HFFc6 (cell line): ENCODE data around the gene SETBP1. TPM values are rescaled to one million over a fixed set of nuclear protein-coding genes. Genes with fewer than 3 reads are reported as not detected.
A peak's percentile ranks its signal among the peaks of the same experiment; 100 is the strongest.

ENCODE experiments used
- DNase-seq: peaks from one replicate; pipeline ENCODE4 v3.0.0-alpha.2; 2018
- H3K27ac Mint-ChIP-seq: 2 replicates; pipeline ENCODE4 v1.8.0; 2020; ENCODE audit warnings: mild to moderate bottlenecking, mixed read lengths
- H3K27me3 Mint-ChIP-seq: 2 replicates; pipeline ENCODE4 v1.8.0; 2021; ENCODE audit warnings: mild to moderate bottlenecking, moderate library complexity, mixed read lengths; ENCODE audit not compliant: insufficient read depth
- H3K36me3 Mint-ChIP-seq: 2 replicates; pipeline ENCODE4 v1.8.0; 2021; ENCODE audit warnings: low read depth, mixed read lengths
- H3K4me1 Mint-ChIP-seq: 2 replicates; pipeline ENCODE4 v1.8.0; 2020; ENCODE audit warnings: low read depth, mixed read lengths
- H3K4me3 Mint-ChIP-seq: 2 replicates; pipeline ENCODE4 v1.8.0; 2020; ENCODE audit warnings: mild to moderate bottlenecking, moderate library complexity, mixed read lengths
- H3K9me3 Mint-ChIP-seq: 2 replicates; pipeline ENCODE4 v1.8.0; 2020; ENCODE audit warnings: mild to moderate bottlenecking, mixed read lengths
- total RNA-seq, 6 experiments: library from RNA; stranded (reverse); fragmentation: NEBNext Ultra II Directional; extraction: Animal tissue kit (Norgen Biotek cat#: 25700); gene quantifications; 2 replicates in 1 of 6; 3 replicates in 5 of 6; pipeline ENCODE4 v1.2.3, GENCODE V29; 2021
- TF ChIP-seq, protein P1 (sequence below): fragments of 200-600 bp; sonication (generic); IDR thresholded peaks from 2 replicates; pipeline ENCODE4 v1.5.0; 2021; ENCODE audit warnings: antibody characterized with exemption, mild to moderate bottlenecking

The SETBP1 gene
- total RNA-seq, 6 experiments from 2014 or later: 0.03 to 0.40 (median 0.09) TPM

- no peak for DNase-seq
- H3K9me3 Mint-ChIP-seq: no peaks in the 10 kb centered on the region
- H3K36me3 Mint-ChIP-seq: no peaks in the 10 kb centered on the region
- no peak overlapping the region for H3K27ac Mint-ChIP-seq
- no peak overlapping the region for H3K4me3 Mint-ChIP-seq
- TF ChIP-seq, protein P1, sequence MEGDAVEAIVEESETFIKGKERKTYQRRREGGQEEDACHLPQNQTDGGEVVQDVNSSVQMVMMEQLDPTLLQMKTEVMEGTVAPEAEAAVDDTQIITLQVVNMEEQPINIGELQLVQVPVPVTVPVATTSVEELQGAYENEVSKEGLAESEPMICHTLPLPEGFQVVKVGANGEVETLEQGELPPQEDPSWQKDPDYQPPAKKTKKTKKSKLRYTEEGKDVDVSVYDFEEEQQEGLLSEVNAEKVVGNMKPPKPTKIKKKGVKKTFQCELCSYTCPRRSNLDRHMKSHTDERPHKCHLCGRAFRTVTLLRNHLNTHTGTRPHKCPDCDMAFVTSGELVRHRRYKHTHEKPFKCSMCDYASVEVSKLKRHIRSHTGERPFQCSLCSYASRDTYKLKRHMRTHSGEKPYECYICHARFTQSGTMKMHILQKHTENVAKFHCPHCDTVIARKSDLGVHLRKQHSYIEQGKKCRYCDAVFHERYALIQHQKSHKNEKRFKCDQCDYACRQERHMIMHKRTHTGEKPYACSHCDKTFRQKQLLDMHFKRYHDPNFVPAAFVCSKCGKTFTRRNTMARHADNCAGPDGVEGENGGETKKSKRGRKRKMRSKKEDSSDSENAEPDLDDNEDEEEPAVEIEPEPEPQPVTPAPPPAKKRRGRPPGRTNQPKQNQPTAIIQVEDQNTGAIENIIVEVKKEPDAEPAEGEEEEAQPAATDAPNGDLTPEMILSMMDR: no peak
- H3K27me3 Mint-ChIP-seq: peaks cover 6% of the 10 kb centered on the region
- H3K4me1 Mint-ChIP-seq: peaks cover 3% of the 10 kb centered on the region; the same call in 1 of the 2 replicates
These were observed 17.8 kb downstream of the SETBP1 start for GRCh38 chr18:44698518-44698917.

DNA sequence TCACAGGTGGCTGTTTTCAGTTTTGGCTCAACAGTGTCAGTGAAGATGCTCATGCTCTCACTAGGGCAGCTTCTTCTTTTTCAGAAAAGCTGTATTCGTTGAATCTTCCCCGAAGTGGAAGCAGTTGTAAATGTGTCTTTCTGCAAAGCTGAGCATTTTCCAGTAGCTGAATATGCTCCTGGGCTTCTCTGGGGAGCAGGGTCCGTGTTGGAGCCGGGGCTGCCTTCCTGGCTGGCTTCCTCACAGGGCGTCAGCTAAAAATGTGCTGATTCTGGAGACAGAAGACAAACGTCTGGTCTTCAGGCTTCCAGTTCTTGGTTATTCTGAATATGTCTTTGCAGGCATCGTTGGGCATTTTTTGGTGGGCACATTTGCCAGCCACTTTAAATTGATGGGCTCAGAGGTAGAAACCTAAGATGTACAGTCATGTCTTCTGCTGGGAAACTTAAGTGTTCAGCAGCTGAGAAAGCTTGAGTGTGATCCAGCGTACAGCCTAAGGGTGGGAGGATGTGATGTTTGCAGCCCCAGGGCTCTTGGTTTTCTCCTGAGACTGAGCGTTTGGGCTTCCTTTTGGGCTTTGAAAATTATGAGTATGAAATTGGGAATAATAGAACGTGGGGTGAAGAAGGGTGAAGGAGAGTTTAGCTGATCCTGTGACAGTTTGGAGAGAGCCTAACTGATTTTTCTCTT, 19.0 kb downstream of the SETBP1 start:
- Mint-ChIP-seq H3K36me3 (no peaks in the 10 kb centered on the region), H3K4me3 (no peak overlapping the region), H3K27ac (no peak overlapping the region), H3K27me3 (peaks cover 6% of the 10 kb centered on the region), H3K4me1 (no peaks in the 10 kb centered on the region; the same call in 1 of the 2 replicates), H3K9me3 (no peaks in the 10 kb centered on the region)
- DNase-seq: no peak
- TF ChIP-seq, protein P1: no peak

DNA sequence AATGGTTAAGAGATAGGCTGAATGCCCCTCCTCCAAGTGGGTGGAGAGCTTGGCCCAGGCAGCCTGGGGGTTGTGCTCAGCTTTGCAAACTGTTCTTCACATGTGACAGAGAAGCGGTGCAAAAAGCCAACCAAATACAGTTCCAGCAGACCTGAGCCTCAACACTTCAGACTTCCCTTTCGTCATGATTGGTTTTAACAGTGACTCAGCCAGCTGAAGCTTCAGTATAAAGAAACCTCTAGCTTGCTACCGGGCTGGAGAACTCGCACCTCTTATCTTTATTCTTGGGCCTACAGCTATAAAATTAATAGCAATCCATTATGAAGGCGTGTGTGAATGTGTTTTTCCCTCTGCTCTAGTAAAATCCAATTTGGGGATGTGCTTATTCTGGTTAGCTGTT, 20.0 kb downstream of the SETBP1 start:
- TF ChIP-seq, protein P1: no peak
- no peak for DNase-seq
- no peaks in the 10 kb centered on the region for H3K9me3 Mint-ChIP-seq
- H3K4me1 Mint-ChIP-seq: no peaks in the 10 kb centered on the region; the same call in 1 of the 2 replicates
- H3K27ac Mint-ChIP-seq: no peak overlapping the region
- H3K4me3 Mint-ChIP-seq: no peak overlapping the region
- no peaks in the 10 kb centered on the region for H3K36me3 Mint-ChIP-seq
- H3K27me3 Mint-ChIP-seq: peaks cover 4% of the 10 kb centered on the region

DNA sequence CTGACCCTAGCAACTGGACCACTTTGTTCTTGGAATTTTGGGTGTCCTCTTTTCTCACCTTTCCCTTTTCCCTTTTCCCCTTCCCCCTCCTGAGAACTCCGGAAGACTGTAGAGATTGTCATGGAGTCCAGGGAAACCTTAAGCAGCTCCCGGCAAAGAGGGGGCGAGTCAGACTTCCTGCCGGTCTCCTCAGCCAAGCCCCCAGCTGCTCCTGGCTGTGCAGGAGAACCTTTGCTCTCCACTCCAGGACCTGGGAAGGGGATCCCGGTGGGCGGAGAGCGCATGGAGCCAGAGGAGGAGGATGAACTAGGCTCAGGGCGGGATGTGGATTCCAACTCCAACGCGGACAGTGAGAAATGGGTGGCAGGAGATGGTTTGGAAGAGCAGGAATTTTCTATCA, 20.5 kb downstream of the SETBP1 start:
- Mint-ChIP-seq H3K27me3 (peaks cover 4% of the 10 kb centered on the region), H3K36me3 (no peaks in the 10 kb centered on the region), H3K4me3 (no peak overlapping the region), H3K9me3 (no peaks in the 10 kb centered on the region), H3K4me1 (no peaks in the 10 kb centered on the region; the same call in 1 of the 2 replicates), H3K27ac (peak overlapping the region; percentile 24; the same call in 1 of the 2 replicates)
- TF ChIP-seq, protein P1: no peak
- DNase-seq: no peak

DNA sequence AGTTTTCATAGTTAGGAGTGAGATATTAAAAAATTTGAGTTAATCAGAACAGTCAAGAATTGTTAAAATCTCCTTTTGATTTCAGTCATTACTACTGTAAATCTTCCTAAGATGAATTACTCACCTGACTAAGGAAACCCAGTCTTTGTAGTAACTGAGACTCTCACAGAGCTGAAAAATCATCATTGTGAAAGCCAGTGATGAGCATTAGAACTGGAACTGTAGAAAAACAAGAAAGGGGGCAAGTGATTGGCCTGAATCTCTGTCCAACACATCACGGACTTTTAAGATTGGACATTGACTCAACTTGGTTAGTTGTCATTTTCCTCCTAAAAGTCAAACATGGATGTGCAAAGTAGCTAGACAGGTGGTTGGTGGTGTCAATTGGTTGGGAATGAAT, 21.9 kb downstream of the SETBP1 start:
- Mint-ChIP-seq H3K4me1 (no peaks in the 10 kb centered on the region; the same call in 1 of the 2 replicates), H3K9me3 (no peaks in the 10 kb centered on the region), H3K4me3 (no peak overlapping the region), H3K27me3 (peaks cover 4% of the 10 kb centered on the region), H3K36me3 (no peaks in the 10 kb centered on the region), H3K27ac (no peak overlapping the region)
- TF ChIP-seq, protein P1: no peak
- DNase-seq: no peak
